ENCODE results near the gene DPP4.

- no peak for TF ChIP-seq CTCF (conservative IDR thresholded peaks at IDR 0.05; ENCODE audit: low read depth, low read length)
- TF ChIP-seq EZH2 (IDR thresholded peaks at IDR 0.05; ENCODE audit: low read length, unreplicated experiment): no peak
Observed at GRCh38 chr2:162016080-162016479, 57.9 kb downstream of the DPP4 start.

Data from PC-3 (cell line).